Spleen (tissue), 7 donors: Measurements from ENCODE around the gene ATP6V0C.

ENCODE experiments used
- POLR2A ChIP-seq, 3 donors: fragments of 450-650 bp; IDR thresholded peaks; one replicate each; pipeline ENCODE4 v1.5.1; 2017; ENCODE audit warnings: antibody characterized with exemption in 3 of 3, mild to moderate bottlenecking in 1 of 3
- POLR2AphosphoS5 ChIP-seq, 3 donors: sonication (generic); formaldehyde crosslinking; IDR thresholded peaks; one replicate each; pipeline ENCODE4 v1.5.1; 2017; ENCODE audit warnings: antibody characterized with exemption in 3 of 3
- TF ChIP-seq, protein P1 (sequence below), 11 experiments: fragments of 200-600 bp in 7 of 11; fragments of 450-650 bp in 4 of 11; sonication (generic) in 4 of 11; IDR thresholded peaks in 8 of 11; conservative IDR thresholded peaks in 3 of 11; 1 replicate in 7 of 11; 2 replicates in 4 of 11; pipeline versions ENCODE4 v1.4.0 to v1.8.0; 2016 to 2021; ENCODE audit warnings: antibody characterized with exemption in 11 of 11, inconsistent platforms in 4 of 11, mild to moderate bottlenecking in 1 of 11
- donor health status: DM: no; HTN: no; CAD: no; lungs with moderate emphysema.
- donor health status: DM: no; HTN: no; CAD: no.
- donor health status: DM: no; HTN: no; CAD: no.

DNA sequence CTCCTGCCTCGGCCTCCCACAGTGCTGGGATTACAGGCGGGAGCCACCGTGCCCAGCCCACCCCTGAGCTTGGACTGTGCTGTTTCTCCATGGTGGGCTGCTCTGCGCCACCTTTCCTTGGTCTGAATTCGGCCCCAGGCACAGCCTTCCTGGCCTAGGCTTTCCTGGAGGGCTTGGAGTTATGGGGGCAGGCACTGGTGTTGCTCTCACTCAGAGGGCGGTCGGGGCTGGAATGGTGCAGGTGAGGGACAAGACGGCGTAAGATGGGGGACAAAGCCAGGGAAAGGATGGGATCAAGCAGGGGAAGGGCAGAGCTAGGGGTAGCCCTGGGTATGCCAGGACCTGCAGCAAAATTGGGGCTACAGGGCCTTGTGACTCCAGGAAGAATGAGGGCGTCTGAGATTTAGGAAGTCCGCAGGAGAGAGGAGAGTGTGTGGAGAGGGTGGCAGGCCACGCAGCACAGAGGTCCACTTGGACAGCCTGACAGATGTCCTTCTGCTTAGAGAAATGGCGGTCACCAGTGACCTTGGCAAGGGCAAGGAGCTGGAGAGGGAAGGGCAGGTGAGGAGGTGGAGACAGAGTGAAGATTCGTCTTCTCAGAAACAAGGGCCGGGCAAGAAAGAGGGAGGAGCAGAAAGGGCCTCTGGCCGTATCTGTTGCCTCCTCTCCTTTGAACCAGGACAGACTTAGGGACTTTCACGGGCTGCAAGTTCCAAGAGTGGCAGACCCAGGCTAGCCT lies 1.6 kb upstream of the ATP6V0C start:
- TF ChIP-seq POLR2AphosphoS5 (IDR thresholded peaks at IDR 0.05) (no peak), POLR2A (IDR thresholded peaks at IDR 0.05) (no peak)
- TF ChIP-seq, protein P1, sequence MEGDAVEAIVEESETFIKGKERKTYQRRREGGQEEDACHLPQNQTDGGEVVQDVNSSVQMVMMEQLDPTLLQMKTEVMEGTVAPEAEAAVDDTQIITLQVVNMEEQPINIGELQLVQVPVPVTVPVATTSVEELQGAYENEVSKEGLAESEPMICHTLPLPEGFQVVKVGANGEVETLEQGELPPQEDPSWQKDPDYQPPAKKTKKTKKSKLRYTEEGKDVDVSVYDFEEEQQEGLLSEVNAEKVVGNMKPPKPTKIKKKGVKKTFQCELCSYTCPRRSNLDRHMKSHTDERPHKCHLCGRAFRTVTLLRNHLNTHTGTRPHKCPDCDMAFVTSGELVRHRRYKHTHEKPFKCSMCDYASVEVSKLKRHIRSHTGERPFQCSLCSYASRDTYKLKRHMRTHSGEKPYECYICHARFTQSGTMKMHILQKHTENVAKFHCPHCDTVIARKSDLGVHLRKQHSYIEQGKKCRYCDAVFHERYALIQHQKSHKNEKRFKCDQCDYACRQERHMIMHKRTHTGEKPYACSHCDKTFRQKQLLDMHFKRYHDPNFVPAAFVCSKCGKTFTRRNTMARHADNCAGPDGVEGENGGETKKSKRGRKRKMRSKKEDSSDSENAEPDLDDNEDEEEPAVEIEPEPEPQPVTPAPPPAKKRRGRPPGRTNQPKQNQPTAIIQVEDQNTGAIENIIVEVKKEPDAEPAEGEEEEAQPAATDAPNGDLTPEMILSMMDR (IDR thresholded peaks at IDR 0.05 in 8 of 11, conservative IDR thresholded peaks at IDR 0.05 in 3 of 11): no peak
